Activated gamma-delta T cell treated with anti-CD3 and anti-CD28 coated beads, Interleukin-2, amount 50 U/mL, for 16 hours (primary cell): ENCODE results near the gene TIMMDC1.
"Not testable (repeated sequence)": the region's sequence is repeated elsewhere in the genome, so short reads cannot be mapped to it uniquely, and the experiment has no call there.

Experiments
- DNase-seq: peaks from one replicate; pipeline ENCODE4 v3.0.0-alpha.2; 2020; ENCODE audit warnings: low read depth

The TIMMDC1 gene

GRCh38 chr3:119510690-119511089, 12.3 kb downstream of the TIMMDC1 start:
- DNase-seq, result no peak

GRCh38 chr3:119514637-119515036, 16.3 kb downstream of the TIMMDC1 start:
- DNase-seq, result no peak

- DNase-seq, result no peak
These were observed 18.8 kb downstream of the TIMMDC1 start for GRCh38 chr3:119517112-119517511.

GRCh38 chr3:119518026-119518425, 19.7 kb downstream of the TIMMDC1 start:
- DNase-seq, result no peak

GRCh38 chr3:119524931-119525662, 26.8 kb downstream of the TIMMDC1 start:
- DNase-seq, result no peak

GRCh38 chr3:119527714-119528113, 29.4 kb downstream of the TIMMDC1 start:
- DNase-seq, result no peak

GRCh38 chr3:119529883-119530282, 31.5 kb downstream of the TIMMDC1 start:
- DNase-seq, result no peak

GRCh38 chr3:119530456-119530855, 32.1 kb downstream of the TIMMDC1 start:
- DNase-seq, result no peak

GRCh38 chr3:119531151-119531550, 32.8 kb downstream of the TIMMDC1 start:
- DNase-seq, result no peak

GRCh38 chr3:119534296-119534695, 35.9 kb downstream of the TIMMDC1 start:
- DNase-seq, result no peak

- DNase-seq, result no peak
These were observed 38.4 kb downstream of the TIMMDC1 start for GRCh38 chr3:119536757-119537156.

GRCh38 chr3:119538772-119539171, 40.4 kb downstream of the TIMMDC1 start:
- no peak for DNase-seq

- DNase-seq, result no peak
These were observed 43.2 kb downstream of the TIMMDC1 start for GRCh38 chr3:119541547-119541946.

GRCh38 chr3:119542168-119542767, 43.9 kb downstream of the TIMMDC1 start:
- DNase-seq, result no peak

- DNase-seq, result no peak
These were observed 44.8 kb downstream of the TIMMDC1 start for GRCh38 chr3:119543147-119543546.

GRCh38 chr3:119547227-119547626, 48.9 kb downstream of the TIMMDC1 start:
- DNase-seq, result no peak

- DNase-seq, result no peak
These were observed 50.0 kb downstream of the TIMMDC1 start for GRCh38 chr3:119548341-119548740.

GRCh38 chr3:119550192-119550910, 52.0 kb downstream of the TIMMDC1 start:
- no peak for DNase-seq

GRCh38 chr3:119551598-119551997, 53.3 kb downstream of the TIMMDC1 start:
- DNase-seq, result no peak

- DNase-seq, result not testable (repeated sequence)
These were observed 54.6 kb downstream of the TIMMDC1 start for GRCh38 chr3:119552928-119553327.

- no peak for DNase-seq
These were observed 55.6 kb downstream of the TIMMDC1 start for GRCh38 chr3:119553823-119554415.

- no peak for DNase-seq
These were observed 57.0 kb downstream of the TIMMDC1 start for GRCh38 chr3:119555309-119555735.

GRCh38 chr3:119555929-119556328, 57.6 kb downstream of the TIMMDC1 start:
- DNase-seq, result no peak
